Activated gamma-delta T cell treated with anti-CD3 and anti-CD28 coated beads, Interleukin-2, amount 50 U/mL, for 16 hours (primary cell): ENCODE data around the gene CFAP157.

Source experiments
- DNase-seq: peaks from one replicate; pipeline ENCODE4 v3.0.0-alpha.2; 2020; ENCODE audit warnings: low read depth

The CFAP157 gene

DNA sequence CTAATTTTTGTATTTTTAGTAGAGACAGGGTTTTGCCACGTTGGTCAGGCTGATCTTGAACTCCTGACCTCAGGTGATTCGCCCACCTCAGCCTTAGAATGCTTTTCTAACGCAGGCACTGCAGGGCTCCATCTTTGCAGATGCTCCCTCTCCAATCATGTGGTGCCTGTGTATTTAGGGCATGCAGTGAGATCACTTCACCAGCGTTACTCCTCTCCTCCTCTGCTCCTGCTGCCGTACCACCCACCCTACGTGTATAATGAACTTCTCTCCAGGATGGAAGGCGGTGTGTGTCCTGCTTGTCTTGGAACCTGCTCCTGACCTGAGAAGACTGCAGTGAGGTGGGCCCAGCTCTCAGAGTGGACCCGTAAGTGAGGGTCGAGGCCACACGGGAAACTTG lies 13.6 kb upstream of the CFAP157 start:
- DNase-seq = no peak

DNA sequence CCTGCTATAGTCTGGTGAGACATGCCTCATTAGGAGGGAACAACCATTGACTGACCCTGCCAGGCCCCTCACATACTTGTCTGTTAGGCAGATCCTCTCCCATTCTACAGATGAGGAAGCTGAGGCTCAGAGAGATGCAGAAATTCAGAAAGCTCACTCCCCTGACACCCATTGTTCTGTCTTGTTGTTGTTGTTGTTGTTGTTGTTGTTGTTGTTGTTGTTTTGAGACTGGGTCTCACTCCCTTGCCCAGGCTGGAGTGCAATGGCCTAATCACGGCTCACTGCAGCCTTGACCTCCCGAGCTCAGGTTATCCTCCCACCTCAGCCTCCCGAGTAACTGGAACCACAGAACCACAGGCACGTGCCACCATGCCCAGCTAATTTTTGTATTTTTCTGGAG lies 13.1 kb upstream of the CFAP157 start:
- DNase-seq = no peak

DNA sequence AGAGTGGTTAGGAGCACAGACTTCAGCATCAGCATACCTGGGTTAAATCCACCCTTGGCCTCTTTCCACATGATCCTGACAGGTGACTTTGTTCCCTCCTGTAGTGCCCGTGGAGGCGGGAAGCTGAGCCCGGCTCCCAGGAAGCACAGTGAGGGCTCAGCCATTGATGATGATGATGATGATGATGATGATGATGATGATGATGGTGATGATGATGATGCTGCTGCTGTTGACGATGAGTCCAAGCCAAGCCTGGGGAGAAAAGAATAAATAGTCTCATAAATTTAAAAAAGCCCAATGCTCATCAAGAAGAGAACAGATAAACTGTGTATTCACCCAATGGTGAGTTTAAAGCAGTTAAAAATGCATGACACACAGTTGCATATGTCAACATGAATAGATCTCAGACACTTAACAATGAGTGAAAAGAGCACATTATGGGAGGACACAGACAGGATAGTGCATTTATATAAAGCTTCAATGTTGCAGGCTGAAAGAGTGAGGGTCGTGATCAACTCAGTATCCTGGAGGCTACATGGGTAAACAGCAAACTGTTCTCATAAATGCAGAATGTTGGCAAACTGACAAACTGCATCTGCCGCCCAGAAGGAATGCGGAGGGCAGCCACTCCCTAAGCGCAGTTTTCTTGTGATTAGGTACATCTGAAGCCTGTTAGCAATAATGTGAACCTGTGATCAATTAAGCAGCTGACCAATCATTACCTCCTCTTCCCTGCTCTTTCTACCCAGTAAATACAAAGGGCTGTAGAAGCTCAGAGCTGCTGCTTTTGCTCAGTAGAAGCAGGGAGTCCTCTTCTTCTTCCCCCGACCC lies 11.7 kb upstream of the CFAP157 start:
- no peak for DNase-seq

DNA sequence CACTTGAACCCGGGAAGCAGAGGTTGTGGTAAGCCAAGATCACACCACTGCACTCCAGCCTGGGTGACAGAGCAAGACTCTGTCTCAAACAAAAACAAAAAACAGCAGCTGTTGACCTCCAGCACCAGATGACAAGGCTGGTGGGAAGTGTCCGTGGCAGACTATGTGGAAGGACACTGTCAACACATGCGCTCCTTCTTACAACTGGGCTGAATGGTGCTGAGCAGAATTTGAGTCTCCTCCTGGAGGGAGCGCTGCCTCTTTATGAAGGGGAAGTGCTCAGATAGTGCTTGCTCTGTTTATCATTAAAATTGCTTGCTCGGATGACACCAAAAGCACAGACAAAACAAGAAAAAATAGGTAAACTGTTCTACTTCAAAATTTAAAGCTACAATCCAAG lies 9.2 kb upstream of the CFAP157 start:
- DNase-seq = no peak

DNA sequence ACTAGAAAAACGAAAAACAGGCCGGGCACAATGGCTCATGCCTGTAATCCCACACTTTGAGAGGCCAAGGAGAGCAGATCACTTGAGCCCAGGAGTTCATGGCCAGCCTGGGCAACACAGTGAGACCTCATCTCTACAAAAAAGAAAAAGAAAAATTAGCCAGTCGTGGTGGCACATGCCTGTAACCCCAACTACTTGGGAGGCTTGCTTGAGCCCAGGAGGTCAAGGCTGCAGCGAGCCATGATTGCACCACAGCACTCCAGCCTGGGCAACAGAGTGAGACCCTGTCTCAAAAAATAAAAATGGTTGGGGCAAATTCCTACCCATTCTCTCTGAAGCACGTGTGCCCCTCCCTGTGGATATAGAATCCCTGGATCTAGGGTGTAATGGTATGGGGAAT lies 8.4 kb upstream of the CFAP157 start:
- DNase-seq = no peak

DNA sequence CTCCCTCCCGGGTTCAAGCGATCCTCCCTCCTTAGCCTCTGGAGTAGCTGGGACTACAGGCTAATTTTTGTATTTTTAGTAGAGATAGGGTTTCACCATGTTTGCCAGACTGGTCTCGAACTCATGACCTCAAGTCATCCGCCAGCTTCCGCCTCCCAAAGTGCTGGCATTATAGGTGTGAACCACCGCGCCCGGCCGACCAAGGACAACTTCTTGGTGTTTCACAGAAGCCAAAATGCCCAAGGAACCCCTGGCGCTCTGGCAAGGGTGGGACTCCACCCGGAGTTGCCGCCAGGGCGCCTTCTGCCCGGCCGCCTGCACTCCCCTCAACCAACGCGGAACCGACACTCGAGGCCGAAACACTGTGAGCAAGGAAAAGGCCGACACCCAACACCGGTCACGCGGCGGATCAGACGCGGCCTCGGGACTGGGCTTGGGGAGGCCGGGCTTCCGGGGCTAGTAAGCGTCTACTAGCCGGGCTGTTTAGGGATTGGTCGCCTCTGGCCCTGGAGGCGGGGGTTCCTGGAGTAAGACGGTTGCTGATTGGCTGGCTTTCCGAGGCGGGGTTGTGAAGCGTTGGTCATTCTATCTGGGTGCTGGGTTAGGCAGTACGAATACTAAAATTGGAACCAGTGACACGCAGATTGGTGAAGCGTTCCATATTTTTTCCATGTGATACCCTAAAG lies 7.7 kb upstream of the CFAP157 start:
- DNase-seq = peak; percentile 82

DNA sequence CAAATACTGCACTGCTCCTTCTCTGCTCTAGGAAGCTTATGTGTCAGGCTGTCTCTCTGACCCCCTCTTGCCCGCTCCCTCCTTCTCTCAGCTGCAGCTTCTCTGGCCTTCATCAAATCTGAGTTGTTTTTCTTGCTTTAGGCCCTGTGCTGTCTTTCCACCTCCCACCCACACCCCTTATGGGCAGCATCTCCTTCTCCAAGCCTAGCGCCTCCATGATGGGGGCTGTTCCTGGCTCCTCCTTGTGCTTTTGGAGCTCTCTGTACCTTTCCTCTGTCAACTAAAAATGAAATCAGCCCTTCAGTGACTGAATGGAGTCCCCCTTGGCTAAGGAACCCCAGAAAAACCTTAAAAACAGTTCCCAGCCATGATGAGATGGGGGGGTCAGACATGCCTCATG lies 6.6 kb upstream of the CFAP157 start:
- no peak for DNase-seq

DNA sequence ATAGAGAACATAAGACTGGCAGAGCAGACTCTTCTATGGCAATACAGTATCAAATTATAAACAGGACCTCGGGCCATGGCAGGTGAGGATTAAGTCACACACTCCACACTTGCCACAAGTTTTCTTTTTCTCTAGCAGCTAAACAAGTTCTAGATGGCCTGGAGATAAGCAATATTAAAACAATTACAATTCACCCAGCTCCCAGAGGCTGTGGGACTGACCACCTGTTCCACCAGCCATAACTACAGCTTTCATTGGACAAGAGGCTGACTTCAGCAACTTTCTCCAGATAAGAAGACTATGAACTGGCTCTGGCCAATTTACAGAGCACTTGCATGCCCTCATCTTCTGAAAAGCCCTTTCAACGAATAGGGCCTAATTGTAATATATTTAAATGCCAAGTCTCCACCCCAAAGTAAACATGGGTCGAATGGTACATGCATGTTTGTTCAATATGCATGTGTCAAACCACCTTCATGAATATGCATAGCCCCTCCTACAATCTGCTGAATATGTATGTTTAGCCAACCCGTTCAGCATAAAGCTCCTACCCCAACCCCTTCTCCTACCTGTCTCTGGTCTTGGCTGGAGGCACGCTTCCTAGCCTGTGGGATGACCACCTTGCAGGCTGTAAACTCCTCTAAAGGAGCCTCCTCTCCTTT lies 6.1 kb upstream of the CFAP157 start:
- DNase-seq = no peak

DNA sequence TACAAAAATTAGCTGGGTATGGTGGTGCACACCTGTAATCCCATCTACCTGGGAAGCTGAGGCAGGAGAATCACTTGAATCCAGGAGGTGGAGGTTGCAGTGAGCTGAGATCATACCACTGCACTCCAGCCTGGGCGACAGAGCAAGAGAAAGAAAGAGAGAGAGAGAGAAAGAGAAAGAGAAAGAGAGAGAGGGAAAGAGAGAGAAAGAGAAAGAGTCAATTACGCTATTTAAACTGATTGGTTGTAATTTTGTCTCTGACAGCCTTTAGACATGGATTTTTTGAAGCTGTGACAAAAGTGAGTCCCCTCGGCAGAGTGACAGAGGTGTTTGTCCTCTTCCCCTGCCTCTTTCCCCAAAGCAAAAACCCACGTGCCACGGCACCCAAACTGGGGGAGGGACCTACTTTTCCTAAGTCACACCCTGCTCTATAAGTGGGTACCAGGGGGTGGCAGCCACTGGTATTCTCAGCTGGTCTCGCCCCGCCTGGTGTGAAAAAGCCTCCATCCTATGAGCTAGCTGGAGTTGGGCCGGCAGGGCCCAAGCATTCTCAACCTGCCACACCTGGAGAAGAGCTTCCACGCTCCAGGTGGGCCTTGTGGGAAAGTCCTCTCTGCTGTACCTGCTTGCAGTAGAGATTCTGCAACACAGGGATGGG lies 3.4 kb upstream of the CFAP157 start:
- DNase-seq = no peak

DNA sequence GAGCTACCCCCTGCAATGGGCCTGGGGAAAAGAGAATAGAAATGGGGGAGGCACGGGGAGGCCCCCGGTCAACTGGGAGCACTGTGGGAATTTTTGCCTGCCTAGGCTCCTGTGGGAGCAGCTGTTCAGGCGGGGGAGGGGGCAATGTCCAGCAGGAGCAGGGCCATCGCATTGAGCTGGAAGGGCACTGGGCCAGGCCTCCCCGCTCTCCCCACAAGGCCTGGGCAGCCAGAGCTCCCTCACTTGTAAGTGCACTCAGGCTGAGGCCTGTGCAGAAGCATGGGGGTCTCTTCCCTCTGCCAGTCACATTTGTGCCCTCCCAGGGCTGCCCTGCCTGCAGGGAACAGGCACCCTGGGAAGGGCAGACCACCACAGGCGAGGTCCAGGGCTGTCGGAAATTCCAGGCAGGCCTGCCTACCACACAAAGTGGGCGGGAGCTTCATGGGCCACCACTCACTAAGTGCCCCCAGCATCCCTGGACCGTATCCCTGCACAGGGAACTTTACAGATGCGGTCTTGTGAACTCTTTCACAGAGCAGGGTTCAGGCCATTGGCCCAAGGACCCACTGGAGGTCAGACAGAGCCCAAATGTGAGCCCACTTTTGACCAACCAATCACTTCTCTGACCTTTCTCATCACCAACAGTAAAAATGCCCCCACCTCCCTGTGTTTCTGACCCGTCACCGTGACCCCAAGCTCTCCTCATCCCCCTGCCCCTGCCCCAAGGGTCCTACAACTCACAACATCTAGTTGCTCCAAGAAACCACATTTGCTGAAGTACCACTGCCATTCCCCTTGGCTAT lies 1.0 kb upstream of the CFAP157 start:
- no peak for DNase-seq

DNA sequence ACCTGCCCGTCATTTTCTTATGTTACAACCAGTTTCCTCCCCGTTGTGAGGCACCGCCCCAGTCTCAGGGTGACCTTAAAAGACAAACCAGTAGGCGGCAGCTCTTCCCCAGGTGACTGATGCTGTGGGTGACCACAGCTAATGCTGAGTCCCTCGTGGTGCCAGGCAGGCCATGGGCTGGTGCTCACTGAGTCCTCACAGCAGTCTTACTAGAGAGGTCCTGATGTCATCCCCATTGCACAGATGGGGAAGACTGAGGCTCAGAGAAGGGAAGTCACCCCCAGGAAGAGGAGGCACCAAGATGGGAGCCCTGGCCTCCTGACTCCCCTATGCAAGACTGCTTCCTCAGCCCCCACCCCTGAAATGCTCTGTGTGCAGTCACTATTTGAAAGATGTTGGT lies 978 bp downstream of the CFAP157 start:
- DNase-seq = peak; percentile 17

DNA sequence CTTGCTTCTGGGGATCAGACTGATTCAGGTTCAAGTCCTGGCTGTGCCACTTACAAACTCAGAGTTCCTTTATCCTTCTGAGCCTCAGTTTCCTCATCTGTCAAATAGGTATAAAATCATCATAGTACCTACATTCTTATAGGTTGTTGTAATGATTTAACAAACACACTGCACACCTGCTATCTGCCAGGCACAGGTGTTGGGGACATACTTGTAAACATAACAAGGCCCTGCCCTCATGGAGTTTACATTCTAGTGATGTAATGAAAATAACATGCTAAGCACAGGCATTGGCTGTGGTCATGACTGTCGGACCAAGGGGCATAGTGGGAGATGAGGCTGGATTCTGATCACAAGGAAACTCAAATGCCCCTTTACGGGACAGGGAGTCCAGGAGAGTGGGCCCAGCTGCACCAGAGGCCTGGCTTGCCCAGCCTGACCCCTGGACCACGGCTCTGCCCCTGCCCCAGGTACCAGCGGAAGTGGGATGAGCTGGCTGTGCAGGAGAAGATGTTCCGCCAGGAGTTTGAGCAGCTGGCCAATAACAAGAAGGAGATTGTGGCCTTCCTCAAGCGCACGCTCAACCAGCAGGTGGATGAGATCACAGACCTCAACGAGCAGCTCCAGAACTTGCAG lies 2.3 kb downstream of the CFAP157 start:
- no peak for DNase-seq

DNA sequence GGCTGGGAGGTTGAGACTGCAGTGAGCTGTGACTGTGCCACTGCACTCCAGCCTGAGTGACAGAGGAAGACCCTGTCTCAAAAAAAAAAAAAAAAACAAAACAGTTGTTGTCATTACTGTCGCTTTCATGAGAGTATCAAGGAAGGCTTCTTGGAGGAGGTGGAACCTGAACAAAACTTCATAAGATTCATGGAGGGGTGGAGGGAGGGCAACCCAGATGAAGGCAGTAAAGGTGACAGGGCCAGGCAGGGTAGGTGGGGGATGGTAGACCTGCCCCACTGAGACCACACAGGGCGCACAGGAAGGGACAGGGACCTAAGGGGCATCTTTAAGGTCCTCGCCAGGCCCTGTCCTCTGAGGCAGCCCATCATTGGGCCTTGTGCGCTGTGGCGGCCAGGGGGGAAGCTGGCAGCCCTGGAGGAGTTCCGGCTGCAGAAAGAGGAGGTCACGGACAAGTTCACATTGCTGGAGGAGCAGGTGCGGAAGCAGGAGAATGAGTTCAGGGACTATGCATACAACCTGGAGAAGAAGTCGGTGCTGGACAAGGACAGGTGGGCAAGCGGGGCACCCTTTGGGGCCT lies 3.5 kb downstream of the CFAP157 start:
- DNase-seq = no peak

DNA sequence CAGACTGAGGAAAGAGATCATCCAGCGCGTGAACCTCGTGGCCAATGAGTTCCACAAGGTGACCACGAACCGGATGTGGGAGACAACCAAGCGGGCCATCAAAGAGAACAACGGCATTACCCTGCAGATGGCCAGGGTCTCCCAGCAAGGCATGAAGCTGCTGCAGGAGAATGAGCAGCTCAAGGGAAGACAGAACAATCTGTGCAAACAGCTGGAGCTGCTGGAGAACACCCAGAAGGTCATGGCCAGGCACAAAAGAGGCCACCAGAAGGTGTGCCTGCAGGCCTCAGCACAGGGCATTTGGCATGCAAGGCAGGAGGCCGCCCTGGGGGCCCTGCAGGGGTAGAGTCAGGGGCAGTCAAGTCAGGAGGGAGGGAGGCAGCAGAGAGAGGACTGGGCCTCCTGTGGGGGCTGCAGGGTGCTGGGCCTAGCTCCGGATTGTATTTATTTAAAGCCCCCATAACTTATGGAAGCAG lies 4.5 kb downstream of the CFAP157 start:
- DNase-seq = no peak

DNA sequence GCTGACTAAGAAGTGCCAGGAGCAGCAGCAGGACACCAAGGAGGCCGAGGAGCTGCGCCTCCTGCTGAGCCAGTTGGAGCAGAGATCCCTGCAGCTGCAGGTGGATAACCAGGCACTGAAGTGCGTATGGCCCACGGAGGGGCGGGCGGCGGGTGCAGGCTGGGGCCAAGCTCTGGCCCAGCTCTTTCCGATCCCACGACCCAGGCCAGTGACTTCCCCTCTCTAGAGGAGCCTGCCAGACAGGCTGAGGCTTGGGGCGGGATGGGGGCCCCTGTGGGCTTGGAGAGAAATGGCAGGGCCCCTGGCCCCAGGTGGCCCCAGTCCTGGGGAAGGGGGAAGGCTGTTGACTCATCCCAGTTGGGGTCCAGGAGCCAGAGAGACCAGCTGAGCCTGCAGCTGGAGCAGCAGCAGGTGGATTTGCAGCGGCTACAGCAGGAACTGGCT lies 5.1 kb downstream of the CFAP157 start:
- DNase-seq = no peak

DNA sequence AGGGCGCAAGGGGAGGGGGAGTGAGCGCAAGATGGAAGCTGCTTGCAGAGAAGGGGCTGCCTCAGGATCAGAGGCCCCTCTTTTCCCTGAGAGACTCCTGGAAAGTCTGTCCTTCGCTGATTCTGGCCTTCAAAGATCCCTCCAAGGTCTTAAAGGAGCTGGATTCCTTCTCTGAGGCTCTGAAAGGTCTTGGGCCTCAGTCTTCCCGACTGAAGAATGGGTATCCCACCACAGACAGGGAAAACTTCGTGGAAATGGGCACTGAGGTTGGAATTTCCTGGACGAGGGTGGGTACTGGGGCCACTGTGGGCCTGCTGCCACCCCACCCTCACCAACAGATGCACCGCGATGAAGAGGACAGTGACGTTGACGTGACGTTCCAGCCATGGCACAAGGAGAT lies 5.6 kb downstream of the CFAP157 start:
- DNase-seq = no peak

DNA sequence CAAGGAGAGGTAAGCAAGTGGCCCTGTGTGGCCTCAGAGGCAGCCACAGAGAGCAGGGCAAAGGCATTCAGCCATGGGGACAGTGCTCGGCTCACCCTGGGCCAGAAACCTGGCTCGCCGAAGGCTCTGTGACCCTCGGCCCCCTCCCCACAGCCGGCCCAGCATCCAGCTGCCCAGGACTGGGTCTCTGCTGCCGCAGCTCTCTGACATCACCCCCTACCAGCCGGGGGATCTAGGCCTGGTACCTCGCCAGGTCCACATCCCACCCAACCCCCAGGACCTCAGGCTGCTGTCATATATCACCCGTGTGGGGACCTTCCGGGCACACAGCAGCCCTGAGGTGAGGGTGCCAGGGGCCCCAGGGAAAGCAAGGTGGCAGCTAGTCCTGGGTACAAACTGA lies 6.1 kb downstream of the CFAP157 start:
- no peak for DNase-seq

DNA sequence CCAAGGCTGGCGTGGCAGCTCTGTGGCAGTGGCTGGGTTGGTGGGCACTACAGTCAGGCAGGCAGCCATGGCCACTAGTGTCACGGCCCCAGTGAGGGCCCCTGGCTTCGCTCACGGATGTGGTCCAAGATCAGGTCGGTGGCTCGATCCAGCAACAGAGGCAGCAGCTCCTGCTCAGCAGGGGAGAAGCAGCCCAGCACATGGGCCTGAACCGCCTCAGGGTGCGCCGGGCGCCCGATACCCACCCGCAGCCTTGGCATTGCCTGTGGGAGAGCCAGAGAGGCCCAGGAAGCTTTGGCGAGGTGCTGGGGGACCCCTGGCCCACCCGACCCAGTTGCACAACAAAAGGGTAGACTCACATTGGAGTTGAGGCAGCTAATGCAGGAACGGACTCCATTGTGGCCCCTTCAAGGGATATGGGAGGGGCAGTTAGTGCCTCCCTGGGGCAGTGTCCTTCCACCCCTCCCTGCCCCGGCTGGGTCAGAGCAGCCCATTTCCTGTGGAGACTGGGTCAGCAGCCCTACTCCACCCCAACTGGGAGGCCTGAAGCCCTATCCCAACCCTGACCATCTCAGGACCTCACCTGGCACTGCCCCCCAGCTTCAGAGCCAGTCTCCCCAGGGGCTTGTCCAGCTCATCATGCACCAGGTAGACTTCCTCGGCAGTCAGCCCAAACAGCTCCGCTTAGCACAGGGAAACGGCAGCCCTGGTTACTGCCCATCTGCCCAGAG lies 7.4 kb downstream of the CFAP157 start:
- DNase-seq = no peak

DNA sequence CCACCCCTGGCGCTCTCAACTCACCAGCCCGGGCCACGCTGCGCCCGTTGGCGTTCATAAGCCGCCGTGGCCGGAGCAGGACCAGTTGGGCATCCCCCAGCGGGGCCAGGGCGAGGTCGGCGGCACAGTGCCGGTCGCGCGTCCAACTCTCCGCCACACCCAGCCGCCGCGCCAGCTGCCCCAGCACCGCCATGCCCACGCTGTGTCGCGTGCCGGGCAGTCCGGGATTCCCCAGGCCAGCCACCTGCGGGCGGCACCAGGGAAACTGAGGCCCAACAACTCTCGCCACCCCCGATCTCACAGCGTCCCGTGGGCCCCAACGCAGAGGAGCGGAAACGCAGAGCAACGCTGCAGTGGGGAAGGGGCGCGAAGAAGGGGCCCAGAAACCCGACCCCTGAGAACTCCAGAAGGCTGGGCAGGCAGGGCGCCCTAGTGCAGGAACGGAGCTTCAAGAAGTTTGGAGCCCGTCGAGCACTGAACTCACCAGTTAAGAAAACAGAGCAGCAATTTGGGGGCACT lies 8.2 kb downstream of the CFAP157 start:
- no peak for DNase-seq
